Measurements from ENCODE around the gene ADCY2.
"Not testable (repeated sequence)": the region's sequence is repeated elsewhere in the genome, so short reads cannot be mapped to it uniquely, and the experiment has no call there.

ADCY2 gene

GRCh38 chr5:7419367-7419766 lies 23.4 kb downstream of the ADCY2 start:
- no peak overlapping the region for H3K4me3 Mint-ChIP-seq
- H3K4me1 Mint-ChIP-seq, result no peaks in the 10 kb centered on the region
- H3K27me3 Mint-ChIP-seq, result peaks cover 8% of the 10 kb centered on the region
- H3K36me3 Mint-ChIP-seq, result no peaks in the 10 kb centered on the region
- no peaks in the 10 kb centered on the region for H3K9me3 Mint-ChIP-seq
- H3K27ac Mint-ChIP-seq, result no peak overlapping the region

- Mint-ChIP-seq H3K36me3 (no peaks in the 10 kb centered on the region), H3K27ac (no peak overlapping the region), H3K4me1 (no peaks in the 10 kb centered on the region), H3K4me3 (no peak overlapping the region), H3K9me3 (no peaks in the 10 kb centered on the region), H3K27me3 (peaks cover 8% of the 10 kb centered on the region)
These were observed 23.9 kb downstream of the ADCY2 start for GRCh38 chr5:7419846-7420245.

GRCh38 chr5:7420510-7421280 lies 24.8 kb downstream of the ADCY2 start:
- H3K4me1 Mint-ChIP-seq, result no peaks in the 10 kb centered on the region
- no peaks in the 10 kb centered on the region for H3K9me3 Mint-ChIP-seq
- H3K36me3 Mint-ChIP-seq, result no peaks in the 10 kb centered on the region
- H3K27ac Mint-ChIP-seq, result no peak overlapping the region
- no peak overlapping the region for H3K4me3 Mint-ChIP-seq
- H3K27me3 Mint-ChIP-seq, result peaks cover 8% of the 10 kb centered on the region

GRCh38 chr5:7422316-7423106 lies 26.6 kb downstream of the ADCY2 start:
- no peaks in the 10 kb centered on the region for H3K4me1 Mint-ChIP-seq
- H3K27me3 Mint-ChIP-seq, result peaks cover 8% of the 10 kb centered on the region
- no peaks in the 10 kb centered on the region for H3K36me3 Mint-ChIP-seq
- no peaks in the 10 kb centered on the region for H3K9me3 Mint-ChIP-seq
- no peak overlapping the region for H3K27ac Mint-ChIP-seq
- no peak overlapping the region for H3K4me3 Mint-ChIP-seq

- H3K36me3 Mint-ChIP-seq, result not testable (repeated sequence)
These were observed 27.3 kb downstream of the ADCY2 start for GRCh38 chr5:7423231-7423630.

GRCh38 chr5:7425830-7426229 lies 29.9 kb downstream of the ADCY2 start:
- Mint-ChIP-seq H3K4me1 (no peaks in the 10 kb centered on the region), H3K9me3 (peaks cover 5% of the 10 kb centered on the region), H3K27ac (no peak overlapping the region), H3K4me3 (no peak overlapping the region), H3K36me3 (no peaks in the 10 kb centered on the region), H3K27me3 (peaks cover 6% of the 10 kb centered on the region)

More at GRCh38 chr5:7423231-7423630, 27.3 kb downstream of the ADCY2 start:
- H3K27ac Mint-ChIP-seq, H3K9me3 Mint-ChIP-seq, H3K4me3 Mint-ChIP-seq, H3K4me1 Mint-ChIP-seq, H3K27me3 Mint-ChIP-seq: not testable (repeated sequence)

GRCh38 chr5:7426284-7426683 lies 30.3 kb downstream of the ADCY2 start:
- H3K4me1 Mint-ChIP-seq, result no peaks in the 10 kb centered on the region
- peaks cover 5% of the 10 kb centered on the region for H3K9me3 Mint-ChIP-seq
- H3K27ac Mint-ChIP-seq, result no peak overlapping the region
- H3K4me3 Mint-ChIP-seq, result no peak overlapping the region
- H3K27me3 Mint-ChIP-seq, result peaks cover 5% of the 10 kb centered on the region
- no peaks in the 10 kb centered on the region for H3K36me3 Mint-ChIP-seq

- H3K4me1 Mint-ChIP-seq, result no peaks in the 10 kb centered on the region
- no peak overlapping the region for H3K4me3 Mint-ChIP-seq
- H3K27me3 Mint-ChIP-seq, result no peaks in the 10 kb centered on the region
- no peak overlapping the region for H3K27ac Mint-ChIP-seq
- no peaks in the 10 kb centered on the region for H3K9me3 Mint-ChIP-seq
- H3K36me3 Mint-ChIP-seq, result no peaks in the 10 kb centered on the region
These were observed 39.0 kb downstream of the ADCY2 start for GRCh38 chr5:7434914-7435313.

- Mint-ChIP-seq H3K4me3 (no peak overlapping the region), H3K27ac (no peak overlapping the region), H3K27me3 (no peaks in the 10 kb centered on the region), H3K4me1 (no peaks in the 10 kb centered on the region), H3K36me3 (no peaks in the 10 kb centered on the region), H3K9me3 (no peaks in the 10 kb centered on the region)
These were observed 39.6 kb downstream of the ADCY2 start for GRCh38 chr5:7435503-7435902.

GRCh38 chr5:7436521-7436920 lies 40.6 kb downstream of the ADCY2 start:
- H3K36me3 Mint-ChIP-seq, result no peaks in the 10 kb centered on the region
- H3K9me3 Mint-ChIP-seq, result no peaks in the 10 kb centered on the region
- no peaks in the 10 kb centered on the region for H3K4me1 Mint-ChIP-seq
- H3K27ac Mint-ChIP-seq, result no peak overlapping the region
- no peaks in the 10 kb centered on the region for H3K27me3 Mint-ChIP-seq
- no peak overlapping the region for H3K4me3 Mint-ChIP-seq

- no peak overlapping the region for H3K4me3 Mint-ChIP-seq
- no peaks in the 10 kb centered on the region for H3K9me3 Mint-ChIP-seq
- no peaks in the 10 kb centered on the region for H3K27me3 Mint-ChIP-seq
- no peaks in the 10 kb centered on the region for H3K4me1 Mint-ChIP-seq
- H3K27ac Mint-ChIP-seq, result no peak overlapping the region
- no peaks in the 10 kb centered on the region for H3K36me3 Mint-ChIP-seq
These were observed 41.9 kb downstream of the ADCY2 start for GRCh38 chr5:7437836-7438235.

- H3K27ac Mint-ChIP-seq, result no peak overlapping the region
- no peak overlapping the region for H3K4me3 Mint-ChIP-seq
- H3K27me3 Mint-ChIP-seq, result no peaks in the 10 kb centered on the region
- H3K36me3 Mint-ChIP-seq, result no peaks in the 10 kb centered on the region
- H3K9me3 Mint-ChIP-seq, result no peaks in the 10 kb centered on the region
- no peaks in the 10 kb centered on the region for H3K4me1 Mint-ChIP-seq
These were observed 49.1 kb downstream of the ADCY2 start for GRCh38 chr5:7445068-7445467.

- Mint-ChIP-seq H3K4me1 (no peaks in the 10 kb centered on the region), H3K4me3 (no peak overlapping the region), H3K27me3 (no peaks in the 10 kb centered on the region), H3K9me3 (no peaks in the 10 kb centered on the region), H3K27ac (no peak overlapping the region), H3K36me3 (no peaks in the 10 kb centered on the region)
These were observed 49.9 kb downstream of the ADCY2 start for GRCh38 chr5:7445831-7446230.

- Mint-ChIP-seq H3K9me3 (no peaks in the 10 kb centered on the region), H3K4me3 (no peak overlapping the region), H3K36me3 (no peaks in the 10 kb centered on the region), H3K4me1 (no peaks in the 10 kb centered on the region), H3K27ac (no peak overlapping the region), H3K27me3 (no peaks in the 10 kb centered on the region)
These were observed 51.0 kb downstream of the ADCY2 start for GRCh38 chr5:7446913-7447312.

GRCh38 chr5:7453947-7454346 lies 58.0 kb downstream of the ADCY2 start:
- Mint-ChIP-seq H3K27me3 (no peaks in the 10 kb centered on the region), H3K9me3 (no peaks in the 10 kb centered on the region), H3K4me1 (no peaks in the 10 kb centered on the region)

GRCh38 chr5:7456206-7456605 lies 60.3 kb downstream of the ADCY2 start:
- Mint-ChIP-seq H3K27me3 (no peaks in the 10 kb centered on the region), H3K9me3 (no peaks in the 10 kb centered on the region), H3K4me3 (no peak overlapping the region), H3K27ac (no peak overlapping the region), H3K36me3 (no peaks in the 10 kb centered on the region), H3K4me1 (no peaks in the 10 kb centered on the region)

More at GRCh38 chr5:7453947-7454346, 58.0 kb downstream of the ADCY2 start:
- H3K36me3 Mint-ChIP-seq, result no peaks in the 10 kb centered on the region
- no peak overlapping the region for H3K4me3 Mint-ChIP-seq
- no peak overlapping the region for H3K27ac Mint-ChIP-seq
